Heart right ventricle (tissue), 16 donors: Measurements from ENCODE around the gene POGZ. TPM values are rescaled to one million over a fixed set of nuclear protein-coding genes. Genes with fewer than 3 reads are reported as not detected.

Source experiments
- ATAC-seq, 8 donors: fragments of 200-7000 bp; cut with Tn5 transposase; one replicate each; pipeline ENCODE4 v1.9.1; 2020; ENCODE audit warnings: mild to moderate bottlenecking in 8 of 8, moderate library complexity in 8 of 8, moderate number of reproducible peaks in 1 of 8
- DNase-seq, 2 donors: peaks; one replicate each; pipeline ENCODE4 v3.0.0-alpha.2; 2020
- H3K27ac ChIP-seq, 10 donors: fragments of 200-600 bp; sonication (generic) in 2 of 10; one replicate each; pipeline versions ENCODE4 v1.5.0 to v1.8.0; 2020 to 2022; ENCODE audit warnings: mild to moderate bottlenecking in 3 of 10
- H3K27me3 ChIP-seq, 7 donors: fragments of 200-600 bp; one replicate each; pipeline ENCODE4 v1.8.0; 2021 to 2022; ENCODE audit warnings: mild to moderate bottlenecking in 2 of 7
- H3K36me3 ChIP-seq, 9 donors: fragments of 200-600 bp; sonication (generic) in 1 of 9; one replicate each; pipeline versions ENCODE4 v1.5.0 to v1.8.0; 2020 to 2022; ENCODE audit warnings: mild to moderate bottlenecking in 2 of 9
- H3K4me1 ChIP-seq, 9 donors: fragments of 200-600 bp; sonication (generic) in 1 of 9; one replicate each; pipeline versions ENCODE4 v1.5.0 to v1.8.0; 2020 to 2022; ENCODE audit warnings: mild to moderate bottlenecking in 4 of 9
- H3K4me3 ChIP-seq, 10 donors: fragments of 200-600 bp; sonication (generic) in 2 of 10; one replicate each; pipeline versions ENCODE4 v1.5.0 to v1.8.0; 2020 to 2022; ENCODE audit warnings: mild to moderate bottlenecking in 7 of 10, moderate library complexity in 2 of 10
- H3K9me3 ChIP-seq, 11 donors: fragments of 200-600 bp in 10 of 11; sonication (generic) in 2 of 11; one replicate each; pipeline versions ENCODE4 v1.5.0 to v1.8.0; 2013 to 2022; ENCODE audit warnings: mild to moderate bottlenecking in 2 of 11, control low read depth in 1 of 11, moderate library complexity in 1 of 11
- CTCF ChIP-seq, 9 donors: fragments of 200-600 bp; sonication (generic) in 2 of 9; IDR thresholded peaks; one replicate each; pipeline versions ENCODE4 v1.5.0 to v1.8.0; 2021 to 2022; ENCODE audit warnings: antibody characterized with exemption in 9 of 9, mild to moderate bottlenecking in 5 of 9, moderate library complexity in 1 of 9
- WGBS, 2 donors: extraction: QIAGEN DNeasy Blood & Tissue Kit; methylation state at CpG; one replicate each; pipeline ENCODE4 v1.1.7; 2013; ENCODE audit warnings: inconsistent platforms in 1 of 2; 5-methylcytosine and 5-hydroxymethylcytosine counted together
- intact Hi-C, 10 donors: fragments of 100-400 bp; cut with DNase I; formaldehyde crosslinking; loops; one replicate each; pipeline versions ENCODE4 v1.11.1 to v1.14.2; 2022
- polyA plus RNA-seq, 2 donors: library from polyadenylated mRNA; stranded (reverse); fragments of 200-250 nt; gene quantifications; one replicate each; pipeline ENCODE4 v1.2.3, GENCODE V29; 2013
- total RNA-seq, 10 donors: library from RNA; stranded (reverse); fragmentation: NEBNext Ultra II Directional in 3 of 10; extraction: Animal tissue kit (Norgen Biotek cat#: 25700) in 3 of 10; gene quantifications; one replicate each; pipeline versions ENCODE4 v1.2.1 to v1.2.4, GENCODE V29; 2021 to 2023
- donor health status: Arrhythmogenic right ventricular cardiomyopathy.
- donor health status: ischemic (EF 13 %, LVEDD 7.1; RV severe dilation, severe dysfunction).
- donor health status: healthy with polysubstance abuse.
- donor health status: DM: no; HTN: yes; CAD: no.
- donor health status: DM: no; HTN: no; CAD: no.
- donor health status: ischemic (EF 25% LVEDD 6.9; RV normal size, moderate dysfunction).
- donor health status: ischemic (EF 25% LVEDD 5.7; RV mildly dilated, moderate dysfunction).
- donor health status: healthy.
- donor health status: DM: yes; HTN: yes; CAD: no.
- donor health status: Ischemic cardiomyopathy.
- donor health status: ischemic (EF 35%, LVEDD 5.7; RV mildly dilated, moderate dysfunction).
- donor health status: nonischemic (EF 11% LVEDD 7.7; RV severe dilation, severe dysfunction).
- donor health status: DM: yes; HTN: yes; CAD: no.
- donor health status: PGD.
- donor health status: ischemic (EF 29% LVEDD 5.4; RV normal size, mild dysfunction).
- donor health status: nonischemic (EF 23%, LVEDD 6.1; RV moderate dilation, normal function).

POGZ gene
- total and polyA plus RNA-seq, 12 donors, result 8.2 to 58.6 (median 47.4) TPM

GRCh38 chr1:151386002-151386401 lies 73.3 kb downstream of the POGZ start:
- Histone ChIP-seq H3K9me3 (no peaks in the 10 kb centered on the region), H3K27ac (no peak overlapping the region), H3K4me3 (no peak overlapping the region), H3K4me1 (no peaks in the 10 kb centered on the region), H3K27me3 (no peaks in the 10 kb centered on the region), H3K36me3 (no peaks in the 10 kb centered on the region)
- 90 to 94% methylated on average over 2 of the region's 2 CpGs for WGBS, 2 donors
- no peak for DNase-seq
- ATAC-seq, result no peak
- TF ChIP-seq CTCF (IDR thresholded peaks at IDR 0.05), result no peak
- intact Hi-C loops, result no loop called here

GRCh38 chr1:151384584-151384983 lies 74.7 kb downstream of the POGZ start:
- Histone ChIP-seq H3K27ac (no peak overlapping the region), H3K9me3 (no peaks in the 10 kb centered on the region), H3K4me3 (no peak overlapping the region), H3K27me3 (no peaks in the 10 kb centered on the region), H3K36me3 (no peaks in the 10 kb centered on the region), H3K4me1 (no peaks in the 10 kb centered on the region)
- intact Hi-C loops, result no loop called here
- ATAC-seq, result no peak
- TF ChIP-seq CTCF (IDR thresholded peaks at IDR 0.05), result no peak
- WGBS, 2 donors, result 78 to 80% methylated on average over 3 of the region's 3 CpGs
- DNase-seq, result no peak

- Histone ChIP-seq H3K4me1 (peaks cover 0 to 11% (median 6%) of the 10 kb centered on the region in 9 donors), H3K4me3 (no peak overlapping the region), H3K36me3 (no peaks in the 10 kb centered on the region), H3K27ac (no peak overlapping the region), H3K27me3 (no peaks in the 10 kb centered on the region), H3K9me3 (no peaks in the 10 kb centered on the region)
- intact Hi-C loops, result no loop called here
- ATAC-seq (no peak), DNase-seq (no peak)
- WGBS, 2 donors, result 74 to 79% methylated on average over 3 of the region's 3 CpGs
- TF ChIP-seq CTCF (IDR thresholded peaks at IDR 0.05), result no peak
Observed at GRCh38 chr1:151377150-151377884, 82.0 kb downstream of the POGZ start.

DNA sequence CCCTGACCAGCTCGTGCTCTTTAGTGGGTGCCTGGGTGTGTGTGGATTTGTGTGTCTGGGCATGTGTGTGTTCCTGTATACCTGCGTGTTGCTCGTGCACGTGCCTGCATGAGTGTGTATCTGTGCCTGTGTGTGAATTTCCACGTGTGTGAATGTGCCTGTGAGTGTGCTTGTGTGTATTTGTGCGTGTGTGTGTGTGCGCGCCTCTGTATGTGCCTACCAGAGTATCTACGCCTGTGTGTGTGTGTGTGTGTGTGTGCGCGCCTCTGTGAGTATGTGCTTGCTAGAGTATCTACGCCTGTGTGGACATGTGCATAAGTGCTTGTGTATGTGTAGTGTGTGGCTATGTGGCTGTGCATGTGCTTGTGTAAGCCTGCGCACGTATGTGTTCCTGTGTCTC lies 86.1 kb downstream of the POGZ start:
- DNase-seq (no peak), ATAC-seq (no peak)
- whole genome bisulfite sequencing, 2 donors, result 93 to 98% methylated on average over 14 of the region's 14 CpGs
- no peaks in the 10 kb centered on the region for H3K27me3 ChIP-seq
- no peak for TF ChIP-seq CTCF (IDR thresholded peaks at IDR 0.05)
- H3K4me1 ChIP-seq, result peaks cover 21 to 52% (median 46%) of the 10 kb centered on the region in 9 donors
- intact Hi-C loops, result no loop called here
- no peak overlapping the region for H3K4me3 ChIP-seq
- peak overlapping the region in 3 of 10 donors; percentile 75 to 89 (median 83) for H3K27ac ChIP-seq
- H3K36me3 ChIP-seq, result peaks cover 0 to 4% (median 0%) of the 10 kb centered on the region in 9 donors
- no peaks in the 10 kb centered on the region for H3K9me3 ChIP-seq
